HUDEP-2 (cell line): ENCODE results near the gene PCYOX1L.

Experiments used
- DNase-seq, 76 experiments: peaks; one replicate each; lab custom pipeline; 2025; ENCODE audit not compliant: unreplicated experiment in 76 of 76; lab: John Stamatoyannopoulos, UW

The PCYOX1L gene

GRCh38 chr5:149333711-149334443, 24.0 kb upstream of the PCYOX1L start:
- no peak for DNase-seq

- no peak for DNase-seq
These were observed 20.1 kb upstream of the PCYOX1L start for GRCh38 chr5:149337736-149338135.

GRCh38 chr5:149338364-149338763, 19.5 kb upstream of the PCYOX1L start:
- DNase-seq = no peak

- no peak for DNase-seq
These were observed 16.9 kb upstream of the PCYOX1L start for GRCh38 chr5:149340920-149341319.

- DNase-seq = no peak
These were observed 16.0 kb upstream of the PCYOX1L start for GRCh38 chr5:149341876-149342275.

- no peak for DNase-seq
These were observed 13.7 kb upstream of the PCYOX1L start for GRCh38 chr5:149344151-149344550.

- DNase-seq = peak in 75 of 76 experiments; percentile 51 to 97 (median 93)
These were observed 12.5 kb upstream of the PCYOX1L start, which contains the start of gene GRPEL2 for GRCh38 chr5:149345147-149345891. Gene GRPEL2, plus strand, starts transcription at chr5:149345499. Its CDS starts 41 bp downstream, at chr5:149345540.

- peak in 4 of 76 experiments; percentile 11 to 28 (median 16) for DNase-seq
These were observed 12.0 kb upstream of the PCYOX1L start for GRCh38 chr5:149345892-149346222.

- no peak for DNase-seq
These were observed 9.3 kb upstream of the PCYOX1L start for GRCh38 chr5:149348518-149348917.

GRCh38 chr5:149349382-149349781, 8.5 kb upstream of the PCYOX1L start:
- no peak for DNase-seq

GRCh38 chr5:149352169-149352568, 5.7 kb upstream of the PCYOX1L start:
- DNase-seq = no peak

GRCh38 chr5:149353911-149354310, 3.9 kb upstream of the PCYOX1L start:
- DNase-seq = no peak

GRCh38 chr5:149355688-149356087, 2.2 kb upstream of the PCYOX1L start:
- DNase-seq = peak in 6 of 76 experiments; percentile 4 to 26 (median 14)

- DNase-seq = no peak
These were observed 1.5 kb upstream of the PCYOX1L start for GRCh38 chr5:149356391-149356790.

GRCh38 chr5:149358294-149358651, 427 bp downstream of the PCYOX1L start:
- peak in 15 of 76 experiments; percentile 4 to 47 (median 18) for DNase-seq

- DNase-seq = no peak
These were observed 1.1 kb downstream of the PCYOX1L start for GRCh38 chr5:149358868-149359495.

- no peak for DNase-seq
These were observed 2.4 kb downstream of the PCYOX1L start for GRCh38 chr5:149360272-149360671.

GRCh38 chr5:149362541-149362940, 4.7 kb downstream of the PCYOX1L start:
- no peak for DNase-seq

GRCh38 chr5:149363358-149363757, 5.5 kb downstream of the PCYOX1L start:
- no peak for DNase-seq

GRCh38 chr5:149363936-149364335, 6.1 kb downstream of the PCYOX1L start:
- no peak for DNase-seq

- no peak for DNase-seq
These were observed 6.9 kb downstream of the PCYOX1L start for GRCh38 chr5:149364719-149365118.

GRCh38 chr5:149365418-149365817, 7.6 kb downstream of the PCYOX1L start:
- no peak for DNase-seq
